HG03025 (cell line): ENCODE measurements around the gene VWA5B2.

Experiments used
- ATAC-seq: cut with Tn5 transposase; IDR thresholded peaks from one replicate; pipeline ENCODE4 v1.9.1; 2021; ENCODE audit warnings: mild to moderate bottlenecking, moderate library complexity; ENCODE audit not compliant: unreplicated experiment, low FRiP score

VWA5B2 gene

DNA sequence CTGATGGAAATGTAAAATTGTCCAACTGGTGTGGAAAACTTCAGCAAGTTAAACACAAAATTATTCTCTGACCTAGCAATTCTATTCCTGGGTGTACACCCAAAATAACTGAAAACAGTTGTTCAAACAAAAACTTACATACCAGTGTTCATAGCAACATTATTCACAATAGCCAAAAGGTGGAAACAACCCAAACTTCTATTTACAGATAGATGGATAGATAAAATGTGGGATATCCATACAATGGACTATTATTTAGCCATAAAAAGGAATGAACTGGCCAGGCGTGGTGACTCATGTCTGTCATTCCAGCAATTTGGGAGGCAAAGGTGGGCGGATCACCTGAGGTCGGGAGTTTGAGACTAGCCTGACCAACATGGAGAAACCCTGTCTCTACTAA lies 6.9 kb upstream of the VWA5B2 start:
- no peak for ATAC-seq

DNA sequence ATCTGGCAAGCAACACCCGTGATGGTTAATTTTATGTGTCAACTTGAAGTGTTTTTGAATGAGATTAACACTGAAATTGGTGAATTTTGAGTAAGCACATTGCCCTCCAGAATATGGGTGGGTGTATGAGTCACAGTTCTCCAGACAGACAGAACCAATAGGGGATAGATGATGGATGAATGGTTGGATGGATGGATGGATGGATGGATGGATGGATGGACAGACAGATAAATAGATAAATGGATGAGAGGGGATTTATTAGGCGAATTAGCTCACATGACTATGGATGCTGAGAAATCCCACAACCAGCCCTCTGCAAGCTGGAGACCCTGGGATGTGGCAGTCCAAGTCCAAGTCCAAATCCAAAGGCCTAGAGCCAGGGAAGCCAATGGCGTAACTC lies 5.4 kb upstream of the VWA5B2 start:
- no peak for ATAC-seq

DNA sequence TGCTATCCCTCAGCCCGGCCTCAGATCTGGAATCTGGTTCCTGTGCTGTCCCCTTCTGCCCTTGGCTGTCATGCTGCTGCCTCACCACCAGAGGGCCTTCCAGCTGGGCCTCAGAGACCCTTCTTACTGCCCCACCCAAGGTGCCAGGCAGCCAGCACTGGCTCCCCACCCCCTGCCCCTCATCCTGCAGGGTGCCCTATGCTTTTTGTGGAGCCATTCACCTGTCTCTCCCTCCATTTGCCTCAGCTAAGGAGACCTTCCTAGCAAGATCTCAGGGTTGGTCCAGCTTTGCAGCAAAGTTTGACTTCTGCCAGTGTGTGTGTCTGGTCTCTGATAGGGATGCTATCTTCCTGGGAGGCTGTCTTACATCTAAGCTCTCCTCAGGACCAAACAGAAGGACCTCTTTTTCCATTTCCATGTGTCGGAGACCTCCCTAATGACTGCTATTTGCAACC lies 1.9 kb upstream of the VWA5B2 start:
- ATAC-seq = no peak

DNA sequence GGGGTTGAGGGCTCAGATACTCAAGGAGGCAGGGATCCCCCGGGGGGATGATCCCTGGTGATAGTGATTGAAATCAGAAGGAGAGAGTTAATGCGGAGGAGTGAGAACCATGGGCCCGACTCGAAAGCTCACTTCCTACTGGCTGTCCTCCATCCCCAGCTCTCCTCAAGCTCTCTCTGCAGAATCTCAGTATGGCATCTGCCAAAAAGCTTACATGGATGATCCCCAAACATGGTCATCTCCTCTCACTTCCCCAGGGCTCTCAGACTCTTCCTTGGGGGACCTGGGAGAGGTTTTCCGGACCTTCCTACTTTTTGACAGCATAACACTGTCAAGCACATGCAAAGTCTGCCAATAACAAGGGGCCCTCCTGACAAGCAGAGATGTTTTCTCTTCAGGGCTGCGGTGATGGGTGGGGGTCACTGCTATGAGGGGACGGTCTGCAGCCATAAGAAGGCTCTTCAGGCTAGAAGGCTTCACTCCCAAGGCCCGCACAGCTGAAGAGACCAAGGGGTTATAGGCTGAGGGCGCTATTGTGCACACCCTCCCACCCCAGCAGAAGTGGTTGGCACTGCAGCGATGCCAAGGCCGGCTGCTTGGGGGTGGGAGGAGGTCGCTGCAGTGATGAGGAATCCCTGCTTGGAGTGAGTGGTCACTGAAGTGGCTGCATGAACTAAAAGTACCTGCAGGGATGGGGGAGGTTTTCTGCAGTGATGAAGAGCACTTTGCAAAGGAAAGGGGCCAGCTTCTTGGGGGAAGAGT lies 828 bp upstream of the VWA5B2 start:
- no peak for ATAC-seq

DNA sequence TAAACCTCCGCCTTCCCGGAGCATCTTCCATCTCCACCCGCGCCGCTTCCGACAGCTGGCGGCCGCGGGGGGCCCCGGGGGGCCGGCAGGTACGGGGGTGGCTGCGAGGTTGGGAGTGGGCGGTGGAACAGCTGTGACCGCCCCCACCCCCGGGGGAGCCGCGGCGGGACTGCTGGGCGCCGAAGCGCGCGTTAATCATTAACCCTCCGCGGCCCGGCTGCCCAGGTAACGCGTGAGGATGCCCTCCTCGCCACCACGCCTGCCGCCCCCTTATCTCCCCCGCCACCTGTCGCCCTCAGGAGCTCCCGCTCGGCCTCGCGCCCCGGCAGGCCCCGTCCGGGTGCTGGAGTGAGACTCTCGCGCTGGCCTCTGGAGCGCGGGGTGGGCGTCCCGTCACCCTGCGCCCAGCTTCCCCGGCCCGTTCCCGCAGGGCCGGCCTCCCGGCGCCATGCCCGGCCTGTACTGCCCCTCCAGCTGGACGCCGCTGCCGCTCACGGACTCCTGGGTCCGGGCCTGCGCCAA lies 757 bp downstream of the VWA5B2 start:
- no peak for ATAC-seq

DNA sequence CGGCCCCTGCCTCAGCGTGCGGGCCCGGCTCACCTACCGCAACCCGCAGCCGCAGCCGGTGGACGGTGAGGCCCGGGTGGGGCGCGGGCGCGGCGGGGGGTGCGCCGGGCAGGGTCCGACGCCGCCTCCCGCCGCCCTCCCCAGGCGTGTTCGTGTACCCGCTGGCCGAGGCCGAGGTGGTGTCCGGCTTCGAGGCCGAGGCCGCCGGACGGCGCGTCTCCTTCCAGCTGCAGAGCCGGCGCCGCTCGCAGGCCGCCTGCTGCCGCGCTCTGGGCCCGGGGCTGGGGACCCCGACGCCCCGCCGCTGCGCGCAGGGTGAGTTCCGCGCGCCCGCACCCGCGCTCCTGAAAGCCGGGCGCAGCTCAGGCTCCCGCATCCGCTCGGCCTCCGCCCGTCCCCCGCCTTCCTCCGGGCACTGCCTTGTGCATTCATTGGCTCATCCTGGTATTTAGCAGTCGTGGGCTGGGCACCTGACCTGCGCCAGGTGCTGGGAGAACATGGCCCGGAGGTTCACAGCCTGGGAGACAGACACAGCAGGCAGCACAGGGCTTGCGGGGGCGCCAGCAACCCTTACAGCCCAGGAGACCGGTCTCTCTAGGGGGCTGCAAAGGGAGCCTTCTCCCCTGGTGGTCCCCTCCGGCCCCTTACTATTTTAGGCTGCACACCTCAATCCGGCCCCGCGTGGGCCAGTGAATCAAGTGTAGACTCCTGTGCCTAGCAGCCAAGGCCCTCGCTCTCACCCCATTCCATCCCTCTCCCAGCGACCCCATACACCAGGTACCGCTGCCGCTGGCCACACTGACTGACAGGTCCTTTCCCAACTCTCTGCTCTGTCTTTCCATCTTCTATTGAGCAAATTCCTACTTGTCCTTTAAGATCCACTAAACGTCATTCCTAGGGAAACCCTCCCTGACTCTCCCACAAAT lies 1.5 kb downstream of the VWA5B2 start:
- no peak for ATAC-seq

DNA sequence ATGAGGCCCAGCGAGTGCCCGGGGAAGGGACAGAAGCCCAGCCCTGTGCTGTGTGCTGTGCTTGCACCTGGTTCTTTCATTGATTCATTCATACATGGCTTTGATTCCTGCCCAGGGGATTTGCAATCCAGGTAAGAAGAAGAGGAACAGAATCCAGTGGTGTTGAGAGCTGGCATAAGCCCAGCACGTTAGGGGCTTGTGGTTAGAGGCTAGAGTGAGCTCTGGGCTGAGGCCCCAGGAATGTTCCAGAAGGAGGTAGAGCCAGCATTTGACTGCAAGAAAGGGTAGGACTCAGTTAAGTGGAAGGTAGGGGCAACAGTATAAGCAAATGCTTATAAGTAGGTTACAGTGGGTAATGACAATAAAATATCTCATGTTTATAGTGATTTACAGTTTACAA lies 2.3 kb downstream of the VWA5B2 start:
- no peak for ATAC-seq

DNA sequence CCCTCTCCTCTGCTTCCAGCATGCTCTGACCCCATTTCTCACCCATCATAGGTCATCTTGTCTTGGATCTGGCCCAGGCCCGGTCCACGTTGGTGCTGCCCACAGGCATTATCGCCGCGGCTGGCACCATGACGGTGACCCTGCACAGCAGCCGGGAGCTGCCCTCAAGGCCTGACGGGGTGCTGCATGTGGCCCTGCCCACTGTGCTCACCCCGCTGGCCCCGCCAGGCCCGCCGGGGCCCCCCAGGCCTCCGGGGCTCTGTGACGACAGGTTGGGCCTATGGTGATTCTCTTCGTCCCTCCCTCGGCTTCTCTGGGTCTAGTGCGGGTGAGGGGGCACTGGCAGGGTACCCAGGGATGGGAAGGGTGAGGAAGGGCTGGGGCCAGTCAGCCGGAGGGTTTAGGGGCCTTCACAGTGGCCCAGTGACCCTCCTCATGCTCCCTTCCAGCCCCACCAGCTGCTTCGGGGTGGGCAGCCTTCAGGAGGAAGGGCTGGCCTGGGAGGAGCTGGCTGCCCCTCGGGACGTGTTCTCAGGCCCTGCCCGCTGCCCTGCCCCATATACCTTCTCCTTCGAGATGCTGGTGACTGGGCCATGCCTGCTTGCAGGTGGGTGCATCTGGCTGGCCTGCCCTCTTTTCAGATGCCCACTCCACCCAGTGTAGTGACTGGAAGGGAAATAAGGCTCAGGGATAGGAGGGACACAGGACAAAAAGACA lies 3.9 kb downstream of the VWA5B2 start:
- no peak for ATAC-seq

DNA sequence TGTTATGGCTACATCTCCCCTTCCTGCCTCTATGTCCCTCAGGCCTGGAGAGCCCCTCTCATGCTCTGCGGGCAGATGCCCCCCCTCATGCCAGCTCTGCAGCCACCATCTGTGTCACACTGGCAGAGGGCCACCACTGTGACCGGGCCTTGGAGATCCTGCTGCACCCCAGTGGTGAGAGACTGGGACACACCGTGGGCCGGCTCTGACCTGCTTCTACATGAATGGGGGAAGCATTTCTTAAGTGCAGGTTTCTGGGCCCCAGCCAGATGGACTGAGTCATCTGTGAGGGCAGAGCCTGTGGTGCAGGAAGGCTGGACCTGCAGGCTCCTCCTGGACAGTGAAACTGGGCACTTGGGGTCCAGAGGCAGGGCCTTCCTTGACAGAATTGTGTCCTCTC lies 4.8 kb downstream of the VWA5B2 start:
- no peak for ATAC-seq

DNA sequence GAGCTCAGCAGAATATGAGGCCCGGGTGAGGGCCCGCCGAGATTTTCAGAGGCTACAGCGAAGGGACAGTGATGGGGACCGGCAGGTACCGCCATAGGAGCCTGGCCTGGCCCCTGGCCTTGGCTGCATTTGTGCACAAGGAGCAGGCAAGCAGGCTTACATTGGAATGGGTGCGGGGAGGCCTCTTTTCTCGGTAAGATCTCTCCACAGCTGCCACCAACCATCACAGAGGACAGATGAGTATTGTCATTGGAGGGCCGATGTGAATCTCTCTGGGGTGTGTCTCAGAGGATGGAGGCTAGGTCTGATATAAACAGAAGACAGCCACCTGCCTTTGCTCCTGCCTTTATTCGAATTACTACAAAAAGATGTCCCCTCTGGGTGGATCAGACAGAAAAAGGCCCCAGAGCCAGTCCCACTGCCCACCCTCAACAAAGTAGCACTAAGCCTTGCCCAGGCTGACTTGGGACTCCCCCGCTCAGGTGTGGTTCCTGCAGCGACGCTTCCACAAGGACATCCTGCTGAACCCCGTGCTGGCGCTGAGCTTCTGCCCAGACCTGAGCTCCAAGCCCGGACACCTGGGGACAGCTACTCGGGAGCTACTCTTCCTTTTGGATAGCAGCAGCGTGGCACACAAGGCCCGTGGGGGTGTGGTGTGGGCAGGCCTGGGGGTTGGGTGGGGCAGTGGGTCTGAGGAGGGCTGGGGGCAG lies 5.4 kb downstream of the VWA5B2 start:
- ATAC-seq = no peak

DNA sequence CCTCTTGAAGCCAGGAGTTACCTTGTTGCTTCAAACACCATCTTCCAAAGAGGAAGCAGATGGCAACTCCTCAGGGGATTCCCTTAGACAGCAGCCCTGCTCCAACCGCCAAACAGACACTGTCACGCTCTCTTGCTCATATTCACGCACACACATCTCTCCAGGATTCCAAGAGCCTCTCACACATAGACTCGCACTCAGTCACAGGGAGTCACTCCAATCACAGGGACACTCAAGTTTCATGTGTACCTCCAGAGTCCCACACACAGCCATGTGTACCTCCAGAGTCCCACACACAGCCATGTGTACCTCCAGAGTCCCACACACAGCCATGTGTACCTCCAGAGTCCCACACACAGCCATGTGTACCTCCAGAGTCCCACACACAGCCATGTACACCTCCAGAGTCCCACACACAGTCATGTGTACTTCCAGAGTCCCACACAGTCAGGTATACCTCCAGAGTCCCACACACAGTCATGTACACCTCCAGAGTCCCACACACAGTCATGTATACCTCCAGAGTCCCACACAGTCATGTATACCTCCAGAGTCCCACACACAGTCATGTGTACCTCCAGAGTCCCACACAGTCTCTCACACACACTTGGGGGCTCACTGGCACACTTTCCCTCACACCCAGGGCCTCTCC lies 6.1 kb downstream of the VWA5B2 start:
- no peak for ATAC-seq

DNA sequence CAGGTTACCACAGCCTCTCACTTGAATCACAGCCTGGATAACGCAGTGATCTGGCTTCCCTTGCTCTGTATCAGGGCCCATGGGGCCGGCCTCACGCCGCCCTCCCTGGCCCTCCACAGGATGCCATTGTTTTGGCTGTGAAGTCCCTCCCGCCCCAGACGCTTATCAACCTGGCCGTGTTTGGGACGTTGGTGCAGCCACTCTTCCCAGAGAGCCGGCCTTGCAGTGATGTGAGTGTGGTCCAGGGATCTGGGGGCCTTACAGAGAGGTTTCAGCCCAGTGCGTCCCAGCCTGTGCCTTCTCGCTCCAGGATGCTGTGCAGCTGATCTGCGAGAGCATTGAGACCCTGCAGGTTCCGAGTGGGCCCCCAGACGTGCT lies 6.6 kb downstream of the VWA5B2 start:
- no peak for ATAC-seq

DNA sequence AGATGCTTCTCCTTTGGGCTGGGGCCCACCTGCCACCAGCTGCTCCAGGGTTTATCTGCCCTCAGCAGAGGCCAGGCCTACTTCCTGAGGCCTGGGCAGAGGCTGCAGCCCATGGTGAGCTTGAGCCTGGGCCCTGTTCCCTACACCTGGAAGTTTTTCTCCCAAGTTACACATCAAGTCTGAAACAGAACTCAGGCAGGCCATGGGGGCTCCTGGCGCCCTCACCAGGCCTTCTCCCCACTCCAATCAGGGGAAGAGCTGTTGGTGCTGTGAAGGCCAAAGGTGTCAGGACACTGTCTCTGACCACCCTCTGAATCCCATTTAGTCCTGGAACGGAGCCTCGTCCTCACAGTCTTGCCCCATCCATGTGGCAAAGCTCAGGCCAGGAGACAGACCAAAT lies 7.3 kb downstream of the VWA5B2 start:
- no peak for ATAC-seq

DNA sequence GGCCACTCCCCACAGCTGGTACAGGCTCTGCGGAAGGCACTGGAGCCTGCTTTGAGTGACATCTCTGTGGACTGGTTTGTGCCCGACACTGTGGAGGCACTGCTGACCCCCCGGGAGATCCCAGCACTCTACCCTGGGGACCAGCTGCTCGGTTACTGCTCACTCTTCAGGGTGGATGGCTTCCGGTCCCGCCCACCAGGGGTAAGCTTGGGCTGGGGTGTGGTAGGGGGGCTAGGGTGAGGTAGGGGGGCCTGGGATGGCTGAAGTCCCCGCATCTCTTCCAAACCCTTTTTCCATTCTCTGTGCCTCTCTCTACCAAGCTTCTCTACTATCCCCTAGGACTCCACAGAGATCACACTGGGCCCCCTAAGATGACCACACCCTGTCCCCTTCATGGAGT lies 7.8 kb downstream of the VWA5B2 start:
- no peak for ATAC-seq

DNA sequence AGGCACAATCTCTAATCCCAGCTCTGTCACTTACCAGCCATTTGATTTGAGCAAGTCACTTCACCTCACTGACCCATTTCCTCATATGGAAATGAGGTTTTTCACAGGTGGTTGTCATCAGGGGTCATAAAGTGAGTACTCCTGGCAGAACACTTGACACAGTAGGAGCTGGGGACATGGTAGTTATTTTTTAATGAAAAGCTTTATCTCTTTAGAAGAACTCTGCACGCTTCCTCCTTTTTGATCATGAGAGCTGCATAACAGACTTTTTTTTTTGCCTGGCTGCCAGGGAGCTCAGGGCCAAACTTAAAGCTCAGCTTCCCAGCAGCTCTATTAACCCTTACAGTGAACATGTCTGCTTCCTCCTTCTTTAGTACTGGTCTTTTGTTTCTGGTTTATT lies 8.4 kb downstream of the VWA5B2 start:
- no peak for ATAC-seq

DNA sequence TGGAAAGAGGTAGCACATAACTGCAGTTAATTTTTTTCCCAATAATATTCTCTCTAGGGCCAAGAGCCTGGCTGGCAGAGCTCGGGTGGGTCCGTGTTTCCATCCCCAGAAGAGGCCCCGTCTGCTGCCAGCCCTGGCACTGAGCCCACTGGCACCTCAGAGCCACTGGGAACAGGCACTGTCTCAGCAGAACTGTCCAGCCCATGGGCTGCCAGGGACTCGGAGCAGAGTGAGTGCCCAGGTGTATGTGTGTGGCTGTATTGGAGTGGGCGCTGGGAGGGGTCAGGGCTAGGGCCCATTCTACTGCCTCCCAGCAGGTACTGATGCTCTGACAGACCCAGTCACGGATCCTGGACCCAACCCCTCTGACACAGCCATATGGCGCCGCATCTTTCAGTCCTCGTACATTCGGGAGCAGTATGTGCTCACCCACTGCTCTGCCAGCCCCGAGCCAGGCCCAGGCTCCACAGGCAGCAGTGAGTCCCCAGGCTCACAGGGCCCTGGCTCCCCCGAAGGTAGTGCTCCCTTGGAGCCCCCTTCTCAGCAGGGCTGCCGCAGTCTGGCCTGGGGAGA lies 8.9 kb downstream of the VWA5B2 start:
- no peak for ATAC-seq

DNA sequence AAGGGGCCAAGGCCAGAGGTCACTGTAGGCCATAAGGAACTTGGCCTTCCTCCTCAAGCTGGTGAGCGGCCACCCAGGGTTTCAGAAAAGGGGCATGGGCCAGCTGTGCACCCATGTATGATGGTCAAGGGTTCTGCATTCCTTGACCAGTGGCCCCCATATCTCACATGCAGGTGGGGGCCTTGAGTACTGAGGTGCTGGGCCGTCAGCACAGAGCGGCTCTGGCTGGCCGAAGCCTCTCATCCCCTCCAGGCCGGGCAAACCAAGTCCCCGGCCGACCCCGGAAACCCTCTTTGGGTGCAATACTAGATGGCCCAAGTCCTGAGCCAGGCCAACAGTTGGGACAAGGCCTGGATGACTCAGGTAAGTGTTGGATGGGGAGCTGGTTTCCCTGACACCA lies 9.8 kb downstream of the VWA5B2 start:
- no peak for ATAC-seq

DNA sequence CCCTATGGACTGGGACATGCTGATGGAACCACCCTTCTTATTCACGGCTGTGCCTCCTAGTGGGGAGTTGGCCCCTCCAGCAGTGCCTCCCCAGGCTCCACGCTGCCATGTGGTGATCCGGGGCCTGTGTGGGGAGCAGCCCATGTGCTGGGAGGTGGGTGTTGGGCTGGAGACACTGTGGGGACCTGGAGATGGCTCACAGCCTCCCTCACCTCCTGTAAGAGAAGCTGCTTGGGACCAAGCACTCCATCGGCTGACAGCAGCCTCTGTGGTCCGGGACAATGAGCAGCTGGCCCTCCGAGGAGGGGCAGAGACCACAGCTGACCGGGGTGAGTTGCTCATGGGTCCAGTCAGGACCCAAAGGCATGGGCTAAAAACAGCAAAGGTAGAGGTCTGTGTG lies 10.3 kb downstream of the VWA5B2 start:
- no peak for ATAC-seq

DNA sequence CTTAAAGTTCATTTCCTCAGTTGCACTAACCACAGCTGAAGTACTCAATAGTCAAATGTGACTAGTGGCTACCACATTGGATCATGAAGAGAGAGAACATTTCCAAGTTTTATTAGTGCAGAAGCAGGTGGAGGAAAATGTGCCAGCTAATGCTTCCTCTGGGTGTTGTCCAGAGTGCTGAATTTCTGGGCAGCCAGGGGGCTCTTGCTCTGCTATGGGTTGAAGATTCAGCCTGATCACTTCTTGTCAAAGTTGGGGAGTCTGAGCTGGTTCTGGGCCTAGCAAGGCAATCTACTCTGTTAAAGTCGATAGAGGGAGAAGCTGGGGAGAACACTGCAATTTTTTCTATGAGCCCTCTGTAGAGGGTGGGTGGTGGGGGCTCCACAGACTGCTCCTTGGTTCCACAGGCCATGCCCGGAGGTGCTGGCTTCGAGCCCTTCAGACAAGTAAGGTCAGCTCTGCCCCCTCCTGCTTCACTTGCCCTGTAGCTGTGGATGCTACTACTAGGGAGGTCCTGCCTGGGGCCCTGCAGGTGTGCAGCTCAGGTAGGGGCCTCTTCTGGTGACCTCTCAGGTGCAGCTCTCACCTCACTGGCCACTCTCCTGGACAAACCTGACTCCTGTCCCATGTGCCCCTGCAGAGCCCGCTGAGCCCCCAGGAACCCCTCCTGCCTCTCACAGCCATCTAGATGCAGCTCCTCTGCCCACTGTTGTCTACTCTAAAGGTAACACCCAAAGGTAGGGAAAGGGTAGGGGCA lies 11.2 kb downstream of the VWA5B2 start:
- no peak for ATAC-seq
